ENCODE data around the gene BMPER.

- TF ChIP-seq, protein P1, sequence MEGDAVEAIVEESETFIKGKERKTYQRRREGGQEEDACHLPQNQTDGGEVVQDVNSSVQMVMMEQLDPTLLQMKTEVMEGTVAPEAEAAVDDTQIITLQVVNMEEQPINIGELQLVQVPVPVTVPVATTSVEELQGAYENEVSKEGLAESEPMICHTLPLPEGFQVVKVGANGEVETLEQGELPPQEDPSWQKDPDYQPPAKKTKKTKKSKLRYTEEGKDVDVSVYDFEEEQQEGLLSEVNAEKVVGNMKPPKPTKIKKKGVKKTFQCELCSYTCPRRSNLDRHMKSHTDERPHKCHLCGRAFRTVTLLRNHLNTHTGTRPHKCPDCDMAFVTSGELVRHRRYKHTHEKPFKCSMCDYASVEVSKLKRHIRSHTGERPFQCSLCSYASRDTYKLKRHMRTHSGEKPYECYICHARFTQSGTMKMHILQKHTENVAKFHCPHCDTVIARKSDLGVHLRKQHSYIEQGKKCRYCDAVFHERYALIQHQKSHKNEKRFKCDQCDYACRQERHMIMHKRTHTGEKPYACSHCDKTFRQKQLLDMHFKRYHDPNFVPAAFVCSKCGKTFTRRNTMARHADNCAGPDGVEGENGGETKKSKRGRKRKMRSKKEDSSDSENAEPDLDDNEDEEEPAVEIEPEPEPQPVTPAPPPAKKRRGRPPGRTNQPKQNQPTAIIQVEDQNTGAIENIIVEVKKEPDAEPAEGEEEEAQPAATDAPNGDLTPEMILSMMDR (IDR thresholded peaks at IDR 0.05; ENCODE audit: insufficient read depth, low read length, poor library complexity, severe bottlenecking): no peak
- TF ChIP-seq EZH2phosphoT487 (conservative IDR thresholded peaks at IDR 0.05; ENCODE audit: low read length): no peak
Measured at GRCh38 chr7:33981671-33982424, 76.5 kb downstream of the BMPER start.
